GM21619 (cell line): ENCODE results near the gene SRRM3.
A peak's percentile ranks its signal among the peaks of the same experiment; 100 is the strongest.
"Not testable (repeated sequence)": the region's sequence is repeated elsewhere in the genome, so short reads cannot be mapped to it uniquely, and the experiment has no call there.

ENCODE experiments used
- ATAC-seq: cut with Tn5 transposase; IDR thresholded peaks from one replicate; pipeline ENCODE4 v1.9.1; 2021; ENCODE audit not compliant: unreplicated experiment

Gene SRRM3

GRCh38 chr7:76285604-76286374 is 84.1 kb downstream of the SRRM3 start:
- ATAC-seq: no peak

- no peak for ATAC-seq
These were observed 85.2 kb downstream of the SRRM3 start for GRCh38 chr7:76286842-76287403.

GRCh38 chr7:76290847-76291350 is 89.2 kb downstream of the SRRM3 start:
- ATAC-seq: not testable (repeated sequence)

GRCh38 chr7:76291351-76292212 is 89.9 kb downstream of the SRRM3 start:
- ATAC-seq: peak; percentile 76

GRCh38 chr7:76292213-76292573 is 90.5 kb downstream of the SRRM3 start:
- ATAC-seq: peak; percentile 14

- ATAC-seq: not testable (repeated sequence)
These were observed 91.2 kb downstream of the SRRM3 start for GRCh38 chr7:76292911-76293310.

GRCh38 chr7:76293407-76293901 is 91.8 kb downstream of the SRRM3 start:
- no peak for ATAC-seq

- ATAC-seq: peak; percentile 38
These were observed 92.8 kb downstream of the SRRM3 start for GRCh38 chr7:76294344-76295024.

GRCh38 chr7:76296743-76297740 is 95.3 kb downstream of the SRRM3 start:
- no peak for ATAC-seq

- no peak for ATAC-seq
These were observed 98.6 kb downstream of the SRRM3 start for GRCh38 chr7:76300166-76300731.

- ATAC-seq: no peak
These were observed 99.3 kb downstream of the SRRM3 start for GRCh38 chr7:76301000-76301399.

GRCh38 chr7:76302347-76303201 is 100.9 kb downstream of the SRRM3 start, which contains the start of gene HSPB1:
HSPB1 (plus strand) TSS chr7:76302673; CDS start chr7:76302713, 40 bp downstream.
- peak; percentile 45 for ATAC-seq

GRCh38 chr7:76303202-76304147 is 101.8 kb downstream of the SRRM3 start:
- ATAC-seq: peak; percentile 50

- no peak for ATAC-seq
These were observed 103.2 kb downstream of the SRRM3 start for GRCh38 chr7:76304888-76305375.

- not testable (repeated sequence) for ATAC-seq
These were observed 107.2 kb downstream of the SRRM3 start for GRCh38 chr7:76308874-76309273.

GRCh38 chr7:76309341-76310101 is 107.8 kb downstream of the SRRM3 start:
- not testable (repeated sequence) for ATAC-seq
